NT2/D1 (cell line): ENCODE data around the gene PRDM10.

ENCODE experiments used
- YY1 ChIP-seq: IDR thresholded peaks from 2 replicates; pipeline ENCODE4 v1.6.1; 2011; ENCODE audit not compliant: insufficient read length, insufficient read depth
- ZNF274 ChIP-seq: IDR thresholded peaks from 2 replicates; pipeline ENCODE4 v1.6.1; 2011; ENCODE audit warnings: mild to moderate bottlenecking, low read depth, low read length

DNA sequence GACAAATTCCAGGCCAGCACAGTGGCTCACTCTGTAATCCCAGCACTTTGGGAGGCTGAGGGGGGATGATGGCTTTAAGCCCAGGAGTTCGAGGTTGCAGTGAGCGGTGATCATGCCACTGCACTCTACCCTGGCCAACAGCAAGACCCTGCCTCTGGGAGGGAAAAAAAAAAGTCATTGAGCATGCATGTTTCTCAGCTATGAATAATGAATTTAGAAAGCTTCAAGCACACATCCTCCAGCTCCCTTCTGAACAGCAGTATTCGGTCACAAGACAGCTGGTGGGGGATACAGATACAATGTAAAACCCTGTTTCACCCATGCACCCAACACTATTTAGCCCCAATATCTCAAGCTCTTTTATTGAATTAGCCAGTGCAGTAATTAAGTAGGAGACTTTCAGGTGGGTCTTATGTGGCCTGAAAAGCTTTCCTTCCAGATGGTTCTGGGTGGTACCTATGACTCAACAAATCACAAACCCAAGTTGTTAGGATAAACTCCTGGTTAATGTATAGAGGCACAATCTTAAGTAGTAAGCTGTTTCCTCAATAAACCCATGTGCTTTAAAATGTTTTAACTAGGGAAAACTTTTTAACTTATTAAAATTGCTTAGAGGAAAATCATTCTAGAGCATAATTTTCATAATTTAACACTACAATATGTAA lies 13.4 kb downstream of the PRDM10 start:
- TF ChIP-seq YY1 (no peak), ZNF274 (no peak)
